ENCODE measurements around the gene MST1. TPM values are rescaled to one million over a fixed set of nuclear protein-coding genes. Genes with fewer than 3 reads are reported as not detected.

The MST1 gene
- total and polyA plus RNA-seq, 4 experiments from 2014 or later: 0.94 to 10.2 (median 6.3) TPM; not detected in 1

- Mint-ChIP-seq H3K4me3 (peak overlapping the region; percentile 50 to 83 (median 72)), H3K27ac (peak overlapping the region; percentile 40 to 91 (median 80)), H3K4me1 (peaks cover 17 to 40% (median 30%) of the 10 kb centered on the region in 4 donors), H3K36me3 (peaks cover 10 to 20% of the 10 kb centered on the region in 2 donors), H3K27me3 (no peaks in the 10 kb centered on the region), H3K9me3 (no peaks in the 10 kb centered on the region)
- Histone ChIP-seq H3K9me3 (ENCODE audit: control insufficient read depth in 1 of 2, low read length in 2 of 2) (no peaks in the 10 kb centered on the region), H3K4me1 (ENCODE audit: insufficient read depth, low read length) (peaks cover 30% of the 10 kb centered on the region), H3K27me3 (ENCODE audit: insufficient read depth, low read length) (no peaks in the 10 kb centered on the region), H3K4me3 (ENCODE audit: low read length in 2 of 2) (no peak overlapping the region), H3K27ac (ENCODE audit: low read depth, low read length) (no peak overlapping the region), H3K36me3 (ENCODE audit: insufficient read depth, low read length) (peaks cover 9% of the 10 kb centered on the region)
- peak; percentile 66 to 69 (median 69) for DNase-seq
- POLR2A ChIA-PET (ENCODE audit: partially characterized antibody): interaction anchor here (0.8 to 4.0 kb wide), 6 partner anchors 117 to 268 kb away, joined by 3 to 85 read pairs (median 4); partner anchors contain the start of genes BSN, DAG1 and RBM6
- CTCF ChIA-PET (ENCODE audit: partially characterized antibody): interaction anchor here (0.6 to 5.3 kb wide), 21 partner anchors 11 to 507 kb away, joined by 3 to 319 read pairs (median 4); partner anchors contain the start of genes MON1A and UBA7
- intact Hi-C loops (cut with micrococcal nuclease): loop anchor here (1.0 to 10.0 kb wide), 5 partner anchors 68 to 329 kb away; partner anchors contain the start of genes RBM6, RHOA, TCTA and USP4
Measured at GRCh38 chr3:49671291-49672288, 17.7 kb downstream of the MST1 start.

GRCh38 chr3:49670940-49671290 is 18.4 kb downstream of the MST1 start:
- peaks cover 2% of the 10 kb centered on the region for H3K36me3 ChIP-seq (ENCODE audit: insufficient read depth, low read length)
- intact Hi-C loops (cut with micrococcal nuclease): loop anchor here (1.0 to 10.0 kb wide), 5 partner anchors 68 to 329 kb away; partner anchors contain the start of genes RBM6, RHOA, TCTA and USP4
- H3K27me3 ChIP-seq (ENCODE audit: insufficient read depth, low read length): no peaks in the 10 kb centered on the region
- no peak overlapping the region for H3K4me3 Mint-ChIP-seq
- H3K27me3 Mint-ChIP-seq: no peaks in the 10 kb centered on the region
- peaks cover 16 to 35% (median 27%) of the 10 kb centered on the region in 4 donors for H3K4me1 Mint-ChIP-seq
- H3K4me1 ChIP-seq (ENCODE audit: insufficient read depth, low read length): peaks cover 23% of the 10 kb centered on the region
- ChIA-PET CTCF (ENCODE audit: partially characterized antibody) (interaction anchor here (1.0 to 5.3 kb wide), 14 partner anchors 11 to 506 kb away, joined by 3 to 319 read pairs (median 4); partner anchors contain the start of genes MON1A and UBA7), POLR2A (ENCODE audit: partially characterized antibody) (interaction anchor here (1.2 to 4.0 kb wide), 3 partner anchors 123 to 269 kb away, joined by 3 to 85 read pairs (median 3); partner anchors contain the start of gene RBM6)
- peak overlapping the region in 1 of 7 donors; percentile 83 for H3K27ac Mint-ChIP-seq
- H3K9me3 ChIP-seq (ENCODE audit: control insufficient read depth in 1 of 2, low read length in 2 of 2): no peaks in the 10 kb centered on the region
- H3K36me3 Mint-ChIP-seq: peaks cover 5 to 18% of the 10 kb centered on the region in 2 donors
- no peak overlapping the region for H3K4me3 ChIP-seq (ENCODE audit: low read length in 2 of 2)
- peaks cover 0 to 2% (median 0%) of the 10 kb centered on the region in 8 donors for H3K9me3 Mint-ChIP-seq
- no peak for DNase-seq
- H3K27ac ChIP-seq (ENCODE audit: low read depth, low read length): no peak overlapping the region

DNA sequence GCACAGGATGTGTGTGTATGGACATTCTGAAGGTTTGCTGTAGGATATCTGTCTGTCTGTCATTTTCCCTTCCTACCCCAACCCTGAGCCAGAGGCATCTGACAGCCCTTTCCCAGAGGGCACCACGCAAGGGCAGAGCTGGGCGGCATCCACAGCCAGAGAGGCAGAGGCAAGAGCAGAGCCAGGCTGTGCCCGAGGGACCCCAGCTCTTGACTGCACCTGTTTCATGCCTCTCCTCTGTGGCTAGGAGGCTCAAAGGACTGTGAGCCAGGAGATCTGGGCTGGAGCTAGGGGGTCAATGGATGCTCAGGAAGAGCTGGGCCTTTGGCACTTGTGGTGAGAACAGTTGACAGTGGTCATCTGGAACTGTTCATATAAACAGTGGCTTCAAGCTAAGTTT is 19.9 kb downstream of the MST1 start:
- no peaks in the 10 kb centered on the region for H3K27me3 Mint-ChIP-seq
- H3K4me3 Mint-ChIP-seq: no peak overlapping the region
- H3K9me3 ChIP-seq (ENCODE audit: control insufficient read depth in 1 of 2, low read length in 2 of 2): no peaks in the 10 kb centered on the region
- peaks cover 10 to 19% (median 15%) of the 10 kb centered on the region in 4 donors for H3K4me1 Mint-ChIP-seq
- no peak for DNase-seq
- peaks cover 0 to 2% (median 0%) of the 10 kb centered on the region in 8 donors for H3K9me3 Mint-ChIP-seq
- peaks cover 0 to 6% of the 10 kb centered on the region in 2 donors for H3K36me3 Mint-ChIP-seq
- H3K27me3 ChIP-seq (ENCODE audit: insufficient read depth, low read length): no peaks in the 10 kb centered on the region
- no peak overlapping the region for H3K4me3 ChIP-seq (ENCODE audit: low read length in 2 of 2)
- no peaks in the 10 kb centered on the region for H3K36me3 ChIP-seq (ENCODE audit: insufficient read depth, low read length)
- no peak overlapping the region for H3K27ac Mint-ChIP-seq
- H3K27ac ChIP-seq (ENCODE audit: low read depth, low read length): no peak overlapping the region
- H3K4me1 ChIP-seq (ENCODE audit: insufficient read depth, low read length): peaks cover 10% of the 10 kb centered on the region
- intact Hi-C loops (cut with micrococcal nuclease): no loop called here
- ChIA-PET POLR2A (ENCODE audit: partially characterized antibody) (interaction anchor here (1.6 kb wide), 1 partner anchor 130 kb away, joined by 9 read pairs; no protein-coding TSS in a partner anchor), CTCF (ENCODE audit: partially characterized antibody) (interaction anchor here (1.1 to 5.3 kb wide), 4 partner anchors 103 to 156 kb away, joined by 3 to 319 read pairs (median 4); no protein-coding TSS in a partner anchor)

GRCh38 chr3:49668861-49669260 is 20.4 kb downstream of the MST1 start:
- peaks cover 10% of the 10 kb centered on the region for H3K4me1 ChIP-seq (ENCODE audit: insufficient read depth, low read length)
- H3K36me3 ChIP-seq (ENCODE audit: insufficient read depth, low read length): no peaks in the 10 kb centered on the region
- Mint-ChIP-seq H3K36me3 (peaks cover 0 to 4% of the 10 kb centered on the region in 2 donors), H3K27ac (no peak overlapping the region), H3K4me3 (no peak overlapping the region), H3K9me3 (peaks cover 0 to 2% (median 0%) of the 10 kb centered on the region in 8 donors), H3K27me3 (no peaks in the 10 kb centered on the region), H3K4me1 (peaks cover 10 to 18% (median 14%) of the 10 kb centered on the region in 4 donors)
- no peaks in the 10 kb centered on the region for H3K9me3 ChIP-seq (ENCODE audit: control insufficient read depth in 1 of 2, low read length in 2 of 2)
- POLR2A ChIA-PET (ENCODE audit: partially characterized antibody): interaction anchor here (1.6 kb wide), 1 partner anchor 129 kb away, joined by 9 read pairs; no protein-coding TSS in a partner anchor
- no peak for DNase-seq
- no peak overlapping the region for H3K4me3 ChIP-seq (ENCODE audit: low read length in 2 of 2)
- CTCF ChIA-PET (ENCODE audit: partially characterized antibody): interaction anchor here (1.1 to 5.3 kb wide), 4 partner anchors 102 to 156 kb away, joined by 3 to 319 read pairs (median 4); no protein-coding TSS in a partner anchor
- H3K27ac ChIP-seq (ENCODE audit: low read depth, low read length): no peak overlapping the region
- H3K27me3 ChIP-seq (ENCODE audit: insufficient read depth, low read length): no peaks in the 10 kb centered on the region
- intact Hi-C loops (cut with micrococcal nuclease): no loop called here

GRCh38 chr3:49668414-49668797 is 20.9 kb downstream of the MST1 start:
- H3K4me1 ChIP-seq (ENCODE audit: insufficient read depth, low read length): peaks cover 9% of the 10 kb centered on the region
- POLR2A ChIA-PET (ENCODE audit: partially characterized antibody): interaction anchor here (1.6 kb wide), 1 partner anchor 129 kb away, joined by 9 read pairs; no protein-coding TSS in a partner anchor
- Mint-ChIP-seq H3K27me3 (no peaks in the 10 kb centered on the region), H3K9me3 (peaks cover 0 to 2% (median 0%) of the 10 kb centered on the region in 8 donors), H3K4me1 (peaks cover 7 to 13% (median 9%) of the 10 kb centered on the region in 4 donors), H3K27ac (no peak overlapping the region), H3K36me3 (no peaks in the 10 kb centered on the region), H3K4me3 (no peak overlapping the region)
- H3K27ac ChIP-seq (ENCODE audit: low read depth, low read length): no peak overlapping the region
- H3K4me3 ChIP-seq (ENCODE audit: low read length in 2 of 2): no peak overlapping the region
- no peak for DNase-seq
- no peaks in the 10 kb centered on the region for H3K27me3 ChIP-seq (ENCODE audit: insufficient read depth, low read length)
- no peaks in the 10 kb centered on the region for H3K36me3 ChIP-seq (ENCODE audit: insufficient read depth, low read length)
- CTCF ChIA-PET (ENCODE audit: partially characterized antibody): interaction anchor here (1.1 to 5.5 kb wide), 3 partner anchors 102 to 129 kb away, joined by 4 to 319 read pairs (median 44); no protein-coding TSS in a partner anchor
- intact Hi-C loops (cut with micrococcal nuclease): no loop called here
- H3K9me3 ChIP-seq (ENCODE audit: control insufficient read depth in 1 of 2, low read length in 2 of 2): no peaks in the 10 kb centered on the region

DNA sequence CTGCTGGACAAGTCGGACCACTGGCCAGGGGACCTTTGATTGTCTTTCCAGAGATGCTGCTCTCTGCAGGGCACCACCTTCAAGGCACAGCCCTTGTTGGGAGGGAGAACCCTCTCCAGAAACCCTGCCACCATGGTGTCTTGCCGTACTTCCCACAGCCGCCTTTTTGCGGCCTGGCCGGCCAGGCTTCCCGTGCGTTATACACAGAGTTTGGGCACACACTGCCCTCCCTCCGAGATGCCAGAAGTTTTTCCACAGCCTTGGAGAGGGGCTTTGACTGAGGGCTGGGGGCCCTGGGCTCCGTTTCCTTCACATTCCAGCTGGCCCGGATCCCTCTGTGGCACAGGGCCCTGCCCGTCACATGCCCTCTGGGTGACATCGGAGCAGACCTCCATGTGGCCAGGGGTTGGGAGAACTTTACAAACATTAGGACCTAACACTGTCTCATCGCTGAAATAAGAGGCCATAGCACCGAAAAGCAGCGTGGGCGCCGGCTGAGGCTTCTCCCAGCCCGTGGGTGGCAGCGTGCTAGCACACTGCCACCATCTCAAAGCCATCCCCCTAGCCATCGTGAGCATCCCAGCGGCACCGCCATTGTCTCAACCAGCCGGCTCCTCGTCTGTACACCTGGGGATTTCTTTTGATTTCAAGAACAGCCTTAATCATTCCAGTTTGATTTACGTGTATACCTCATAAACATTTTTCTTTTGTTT is 21.4 kb downstream of the MST1 start:
- no peak for DNase-seq
- no peaks in the 10 kb centered on the region for H3K36me3 ChIP-seq (ENCODE audit: insufficient read depth, low read length)
- Mint-ChIP-seq H3K36me3 (no peaks in the 10 kb centered on the region), H3K4me3 (no peak overlapping the region), H3K27ac (no peak overlapping the region), H3K4me1 (peaks cover 4 to 9% (median 6%) of the 10 kb centered on the region in 4 donors), H3K27me3 (no peaks in the 10 kb centered on the region), H3K9me3 (peaks cover 0 to 2% (median 0%) of the 10 kb centered on the region in 8 donors)
- H3K9me3 ChIP-seq (ENCODE audit: control insufficient read depth in 1 of 2, low read length in 2 of 2): no peaks in the 10 kb centered on the region
- intact Hi-C loops (cut with micrococcal nuclease): no loop called here
- ChIA-PET POLR2A (ENCODE audit: partially characterized antibody) (no interaction called here), CTCF (ENCODE audit: partially characterized antibody) (interaction anchor here (5.5 kb wide), 1 partner anchor 128 kb away, joined by 44 read pairs; no protein-coding TSS in a partner anchor)
- H3K4me3 ChIP-seq (ENCODE audit: low read length in 2 of 2): no peak overlapping the region
- no peak overlapping the region for H3K27ac ChIP-seq (ENCODE audit: low read depth, low read length)
- H3K4me1 ChIP-seq (ENCODE audit: insufficient read depth, low read length): peaks cover 5% of the 10 kb centered on the region
- no peaks in the 10 kb centered on the region for H3K27me3 ChIP-seq (ENCODE audit: insufficient read depth, low read length)
